Gastroesophageal sphincter (tissue), 4 donors: Measurements from ENCODE around the gene TMCO6. TPM values are rescaled to one million over a fixed set of nuclear protein-coding genes. Genes with fewer than 3 reads are reported as not detected.
A peak's percentile ranks its signal among the peaks of the same experiment; 100 is the strongest.
"Not testable (repeated sequence)": the region's sequence is repeated elsewhere in the genome, so short reads cannot be mapped to it uniquely, and the experiment has no call there.

ENCODE experiments used
- ATAC-seq: fragments of 150-250 bp; one replicate; pipeline ENCODE4 v1.9.1; 2016; ENCODE audit warnings: mild to moderate bottlenecking, moderate library complexity
- H3K27ac ChIP-seq, 4 donors: fragments of 200-600 bp; sonication (generic) in 3 of 4; 1 replicate in 3 of 4; 2 replicates in 1 of 4; pipeline ENCODE4 v1.5.1; 2016 to 2019
- H3K27me3 ChIP-seq: fragments of 200-600 bp; sonication (generic); one replicate; pipeline ENCODE4 v1.5.1; 2019
- H3K36me3 ChIP-seq, 2 donors: fragments of 200-600 bp; sonication (generic); one replicate each; pipeline ENCODE4 v1.5.1; 2019; ENCODE audit warnings: control low read depth in 1 of 2
- H3K4me1 ChIP-seq, 3 donors: fragments of 200-600 bp; sonication (generic); 1 replicate in 2 of 3; 2 replicates in 1 of 3; pipeline ENCODE4 v1.5.1; 2016 to 2019; ENCODE audit warnings: control low read depth in 2 of 3
- H3K4me3 ChIP-seq, 2 donors: fragments of 200-600 bp; sonication (generic); one replicate each; pipeline ENCODE4 v1.5.1; 2019; ENCODE audit warnings: mild to moderate bottlenecking in 1 of 2, moderate library complexity in 1 of 2
- H3K9me3 ChIP-seq, 3 donors: fragments of 200-600 bp; sonication (generic); one replicate each; pipeline ENCODE4 v1.5.1; 2017 to 2019; ENCODE audit warnings: control low read depth in 2 of 3
- CTCF ChIP-seq, 4 experiments: fragments of 200-600 bp in 2 of 4; fragments of 450-650 bp in 2 of 4; sonication (generic) in 1 of 4; IDR thresholded peaks; one replicate each; pipeline ENCODE4 v1.5.1; 2017 to 2019; ENCODE audit warnings: antibody characterized with exemption in 4 of 4, mild to moderate bottlenecking in 2 of 4, moderate library complexity in 2 of 4
- EP300 ChIP-seq: sonication (generic); formaldehyde crosslinking; IDR thresholded peaks from one replicate; pipeline ENCODE4 v1.6.1; 2017; ENCODE audit warnings: antibody characterized with exemption, mild to moderate bottlenecking
- POLR2A ChIP-seq, 2 donors: fragments of 450-650 bp; IDR thresholded peaks; one replicate each; pipeline ENCODE4 v1.6.1; 2017; ENCODE audit warnings: antibody characterized with exemption in 2 of 2, mild to moderate bottlenecking in 2 of 2, moderate library complexity in 1 of 2
- POLR2AphosphoS5 ChIP-seq: sonication (generic); formaldehyde crosslinking; IDR thresholded peaks from one replicate; pipeline ENCODE4 v1.6.1; 2017; ENCODE audit warnings: antibody characterized with exemption
- WGBS, 2 donors: methylation state at CpG; one replicate each; pipeline ENCODE4 v1.1.5; 2018; ENCODE audit warnings: low coverage in 1 of 2; 5-methylcytosine and 5-hydroxymethylcytosine counted together
- total RNA-seq, 4 donors: library from RNA; depleted of rRNA; stranded (reverse); fragments of >200 nt; gene quantifications; one replicate each; pipeline ENCODE4 v1.1.0, GENCODE V29; 2016

TMCO6 gene
- total RNA-seq, 4 donors from 2014 or later: 10.9 to 72.1 (median 26.7) TPM

GRCh38 chr5:140658870-140659269 is 19.6 kb downstream of the TMCO6 start:
- TF ChIP-seq POLR2A (IDR thresholded peaks at IDR 0.05): no peak
- TF ChIP-seq CTCF (IDR thresholded peaks at IDR 0.05): no peak
- no peak for TF ChIP-seq EP300
- TF ChIP-seq POLR2AphosphoS5: no peak
- Histone ChIP-seq H3K36me3 (peaks cover 18 to 95% of the 10 kb centered on the region in 2 donors), H3K27me3 (no peaks in the 10 kb centered on the region), H3K4me1 (peaks cover 0 to 3% (median 0%) of the 10 kb centered on the region in 3 donors), H3K9me3 (no peaks in the 10 kb centered on the region), H3K27ac (no peak overlapping the region), H3K4me3 (no peak overlapping the region)
- ATAC-seq: no peak
- 93 to 96% methylated on average over 8 to 17 of the region's 17 CpGs for WGBS, 2 donors

- H3K36me3 ChIP-seq: peaks cover 14 to 80% of the 10 kb centered on the region in 2 donors
- 80% methylated on average over 5 of the region's 6 CpGs; no CpG with 5 or more reads in 1 of the 2 donors for WGBS, 2 donors
These were observed 21.1 kb downstream of the TMCO6 start for GRCh38 chr5:140660371-140660770.

GRCh38 chr5:140664030-140664358 is 24.7 kb downstream of the TMCO6 start:
- Histone ChIP-seq H3K4me3 (peak overlapping the region; percentile 74 to 78), H3K9me3 (no peaks in the 10 kb centered on the region), H3K27ac (peak overlapping the region; percentile 67 to 88 (median 86)), H3K4me1 (peaks cover 0 to 31% (median 9%) of the 10 kb centered on the region in 3 donors), H3K36me3 (peaks cover 6 to 67% of the 10 kb centered on the region in 2 donors), H3K27me3 (no peaks in the 10 kb centered on the region)
- no peak for ATAC-seq
- TF ChIP-seq POLR2AphosphoS5 (no peak), POLR2A (IDR thresholded peaks at IDR 0.05) (no peak), EP300 (no peak), CTCF (IDR thresholded peaks at IDR 0.05) (no peak)
- 20 to 31% methylated on average over 1 to 13 of the region's 18 CpGs for WGBS, 2 donors

More at GRCh38 chr5:140660371-140660770, 21.1 kb downstream of the TMCO6 start:
- H3K9me3 ChIP-seq, ATAC-seq, H3K27ac ChIP-seq, H3K27me3 ChIP-seq, H3K4me1 ChIP-seq, H3K4me3 ChIP-seq: not testable (repeated sequence)

GRCh38 chr5:140664359-140665119 is 25.3 kb downstream of the TMCO6 start, which contains the start of gene WDR55:
Gene WDR55 (plus strand): TSS chr5:140664904. CDS start chr5:140664913, 9 bp downstream.
- Histone ChIP-seq H3K4me1 (peaks cover 0 to 31% (median 9%) of the 10 kb centered on the region in 3 donors), H3K27me3 (no peaks in the 10 kb centered on the region), H3K9me3 (no peaks in the 10 kb centered on the region), H3K36me3 (peaks cover 5 to 67% of the 10 kb centered on the region in 2 donors), H3K27ac (peak within 1 kb of the TSS; percentile 67 to 88 (median 86)), H3K4me3 (peak within 1 kb of the TSS; percentile 74 to 78)
- TF ChIP-seq POLR2AphosphoS5 (peak; percentile 86), POLR2A (IDR thresholded peaks at IDR 0.05) (peak; percentile 61 to 65), CTCF (IDR thresholded peaks at IDR 0.05) (no peak), EP300 (no peak)
- 0 to 1% methylated on average over 10 to 11 of the region's 54 CpGs for WGBS, 2 donors
- ATAC-seq: peak; percentile 99

- peaks cover 0 to 93% of the 10 kb centered on the region in 2 donors for H3K36me3 ChIP-seq
These were observed 31.8 kb downstream of the TMCO6 start for GRCh38 chr5:140671035-140671434.

More at GRCh38 chr5:140671035-140671434, 31.8 kb downstream of the TMCO6 start:
- H3K27me3 ChIP-seq, H3K9me3 ChIP-seq, H3K4me3 ChIP-seq, ATAC-seq, H3K27ac ChIP-seq: not testable (repeated sequence)
- no CpG with 5 or more reads among the region's 4 CpGs for WGBS, 2 donors
- peaks cover 0 to 28% (median 3%) of the 10 kb centered on the region in 3 donors for H3K4me1 ChIP-seq
